ENCODE results near the gene GPHN. TPM values are rescaled to one million over a fixed set of nuclear protein-coding genes. Genes with fewer than 3 reads are reported as not detected.

The GPHN gene
- 9.4 TPM for total RNA-seq

DNA sequence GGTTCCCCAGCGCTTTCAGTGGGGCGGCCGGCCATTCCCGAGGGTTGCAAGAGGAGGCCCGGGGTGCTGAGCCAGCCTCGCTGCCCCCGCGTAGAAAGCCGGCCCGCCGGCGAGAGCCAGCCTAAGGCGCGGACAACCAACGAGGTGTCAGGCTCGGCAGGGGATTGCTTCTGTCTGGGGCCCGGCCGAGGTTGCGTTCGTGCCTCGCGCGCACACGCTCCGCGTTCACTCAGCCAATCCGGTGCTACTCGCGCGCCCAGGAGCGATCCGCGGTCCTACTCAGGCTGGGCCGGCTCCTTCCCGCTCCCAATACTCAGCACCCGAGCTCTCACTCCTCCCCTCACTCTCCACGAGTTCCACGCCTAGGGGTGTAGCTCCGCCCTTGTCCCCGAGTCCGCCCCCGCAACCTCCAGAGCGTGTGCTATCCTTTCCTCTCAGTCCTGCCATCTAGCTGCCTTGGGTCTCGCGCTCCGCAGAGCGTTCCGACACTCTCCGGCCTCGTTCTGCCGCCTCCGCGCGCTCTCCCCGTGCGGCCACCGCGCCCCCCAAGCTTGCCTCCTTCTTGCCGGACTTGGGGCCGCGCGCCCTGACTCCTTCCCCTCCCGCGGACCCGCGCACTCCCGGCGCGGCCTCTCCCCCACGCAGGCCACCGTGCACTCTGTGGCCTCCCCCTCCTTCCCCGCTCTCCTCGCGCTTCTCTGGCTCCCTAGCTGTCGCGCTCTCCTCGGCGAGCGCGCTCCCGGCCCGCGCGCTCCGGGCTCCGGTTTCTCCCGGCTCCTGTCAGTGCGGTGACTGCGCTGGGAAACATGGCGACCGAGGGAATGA, at the start of gene GPHN:
Gene GPHN (plus strand): TSS at position 426 of the 825 bp plus-strand sequence.
- Histone ChIP-seq H3K9ac (ENCODE audit: low read depth in 1 of 3, low read length in 3 of 3) (peak within 1 kb of the TSS; percentile 90 to 97 (median 92)), H3K4me1 (ENCODE audit: control insufficient read depth in 3 of 3, insufficient read depth in 3 of 3, low read length in 3 of 3) (peaks cover 12 to 30% (median 14%) of the 10 kb centered on the region in 3 donors), H3K4me3 (ENCODE audit: low read length in 3 of 3) (peak within 1 kb of the TSS; percentile 97 to 98 (median 97)), H3K27me3 (ENCODE audit: control insufficient read depth in 3 of 3, insufficient read depth in 3 of 3, low read length in 3 of 3) (no peaks in the 10 kb centered on the region), H3K27ac (ENCODE audit: low read depth, low read length) (peak within 1 kb of the TSS; percentile 91), H3K36me3 (ENCODE audit: control insufficient read depth in 3 of 3, insufficient read depth in 3 of 3, low read length in 3 of 3) (no peaks in the 10 kb centered on the region), H3K9me3 (ENCODE audit: control insufficient read depth in 3 of 3, low read length in 3 of 3) (no peaks in the 10 kb centered on the region)

DNA sequence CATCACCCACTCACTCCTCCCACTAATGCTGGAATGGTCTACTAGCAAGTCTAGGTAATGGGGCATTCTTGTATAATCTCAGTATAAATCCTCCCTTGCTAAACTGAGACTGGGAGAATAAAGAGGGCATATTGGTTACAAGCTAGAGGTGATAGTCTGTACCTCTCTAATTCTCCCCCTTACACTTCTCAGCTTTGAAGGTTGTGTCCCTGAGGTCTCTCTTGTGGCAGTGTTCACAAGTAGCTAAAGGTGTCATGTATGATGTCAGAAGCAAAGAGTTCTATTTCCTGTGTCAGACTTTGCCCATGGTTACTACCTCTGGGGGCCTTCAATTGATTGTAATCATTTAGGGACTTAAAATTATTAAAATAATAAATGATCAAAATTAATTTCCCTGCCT, 48.3 kb upstream of the GPHN start:
- no peak overlapping the region for H3K9ac ChIP-seq (ENCODE audit: low read depth in 1 of 3, low read length in 3 of 3)
- no peaks in the 10 kb centered on the region for H3K9me3 ChIP-seq (ENCODE audit: control insufficient read depth in 3 of 3, low read length in 3 of 3)
- no peak overlapping the region for H3K27ac ChIP-seq (ENCODE audit: low read depth, low read length)
- no peaks in the 10 kb centered on the region for H3K4me1 ChIP-seq (ENCODE audit: control insufficient read depth in 3 of 3, insufficient read depth in 3 of 3, low read length in 3 of 3)
- no peaks in the 10 kb centered on the region for H3K36me3 ChIP-seq (ENCODE audit: control insufficient read depth in 3 of 3, insufficient read depth in 3 of 3, low read length in 3 of 3)
- no peak overlapping the region for H3K4me3 ChIP-seq (ENCODE audit: low read length in 3 of 3)
- no peaks in the 10 kb centered on the region for H3K27me3 ChIP-seq (ENCODE audit: control insufficient read depth in 3 of 3, insufficient read depth in 3 of 3, low read length in 3 of 3)

DNA sequence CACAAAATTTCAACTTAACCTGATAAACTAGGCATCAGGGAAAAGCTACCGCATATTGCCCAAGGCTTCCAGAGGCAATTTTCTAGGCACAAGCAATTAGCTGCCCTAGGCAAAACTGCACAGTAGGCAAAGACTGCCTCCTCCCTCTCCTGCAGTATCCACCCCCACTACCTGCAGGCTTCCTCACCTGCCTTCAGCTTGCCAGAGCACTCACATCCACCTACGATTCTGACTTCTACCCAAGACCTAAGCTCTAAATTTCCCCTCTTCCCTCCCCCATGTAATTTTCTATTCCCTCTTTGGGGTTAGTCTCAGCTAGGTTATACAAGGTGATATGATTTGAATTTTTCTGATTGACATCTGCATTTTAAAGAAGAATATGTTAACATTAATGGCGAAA, 43.7 kb upstream of the GPHN start:
- no peaks in the 10 kb centered on the region for H3K4me1 ChIP-seq (ENCODE audit: control insufficient read depth in 3 of 3, insufficient read depth in 3 of 3, low read length in 3 of 3)
- no peak overlapping the region for H3K9ac ChIP-seq (ENCODE audit: low read depth in 1 of 3, low read length in 3 of 3)
- H3K36me3 ChIP-seq (ENCODE audit: control insufficient read depth in 3 of 3, insufficient read depth in 3 of 3, low read length in 3 of 3): no peaks in the 10 kb centered on the region
- no peaks in the 10 kb centered on the region for H3K9me3 ChIP-seq (ENCODE audit: control insufficient read depth in 3 of 3, low read length in 3 of 3)
- no peaks in the 10 kb centered on the region for H3K27me3 ChIP-seq (ENCODE audit: control insufficient read depth in 3 of 3, insufficient read depth in 3 of 3, low read length in 3 of 3)
- H3K4me3 ChIP-seq (ENCODE audit: low read length in 3 of 3): no peak overlapping the region
- H3K27ac ChIP-seq (ENCODE audit: low read depth, low read length): no peak overlapping the region

DNA sequence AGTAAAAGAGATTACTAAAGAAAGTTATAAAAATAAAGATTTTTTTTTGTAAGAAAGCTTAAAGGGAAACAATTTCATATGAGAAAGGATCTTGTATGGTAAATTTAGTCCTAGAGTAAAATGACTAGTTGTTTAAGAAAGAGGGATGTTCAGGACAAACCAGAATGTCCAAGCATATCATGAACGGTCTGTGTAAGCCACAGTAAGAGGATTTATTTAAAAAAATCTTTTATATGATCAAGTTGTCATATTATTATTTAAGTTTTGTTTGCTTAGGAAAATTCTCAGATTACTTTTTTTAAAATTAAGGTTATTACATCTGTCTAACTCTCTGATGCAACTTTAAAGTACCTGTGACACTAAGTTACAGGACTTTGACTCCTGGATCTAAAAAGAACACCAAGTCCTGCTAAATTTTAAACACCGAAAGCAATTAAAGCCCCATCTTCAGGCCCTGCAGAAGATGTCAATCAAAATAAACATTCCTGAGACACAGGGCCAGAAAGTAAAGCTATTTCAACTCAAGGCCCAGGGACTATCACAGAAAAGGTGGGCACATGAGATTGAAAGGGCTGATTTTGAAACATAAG, 39.1 kb upstream of the GPHN start:
- Histone ChIP-seq H3K27ac (ENCODE audit: low read depth, low read length) (no peak overlapping the region), H3K4me3 (ENCODE audit: low read length in 3 of 3) (no peak overlapping the region), H3K9me3 (ENCODE audit: control insufficient read depth in 3 of 3, low read length in 3 of 3) (no peaks in the 10 kb centered on the region), H3K36me3 (ENCODE audit: control insufficient read depth in 3 of 3, insufficient read depth in 3 of 3, low read length in 3 of 3) (no peaks in the 10 kb centered on the region), H3K4me1 (ENCODE audit: control insufficient read depth in 3 of 3, insufficient read depth in 3 of 3, low read length in 3 of 3) (no peaks in the 10 kb centered on the region), H3K9ac (ENCODE audit: low read depth in 1 of 3, low read length in 3 of 3) (no peak overlapping the region), H3K27me3 (ENCODE audit: control insufficient read depth in 3 of 3, insufficient read depth in 3 of 3, low read length in 3 of 3) (no peaks in the 10 kb centered on the region)

DNA sequence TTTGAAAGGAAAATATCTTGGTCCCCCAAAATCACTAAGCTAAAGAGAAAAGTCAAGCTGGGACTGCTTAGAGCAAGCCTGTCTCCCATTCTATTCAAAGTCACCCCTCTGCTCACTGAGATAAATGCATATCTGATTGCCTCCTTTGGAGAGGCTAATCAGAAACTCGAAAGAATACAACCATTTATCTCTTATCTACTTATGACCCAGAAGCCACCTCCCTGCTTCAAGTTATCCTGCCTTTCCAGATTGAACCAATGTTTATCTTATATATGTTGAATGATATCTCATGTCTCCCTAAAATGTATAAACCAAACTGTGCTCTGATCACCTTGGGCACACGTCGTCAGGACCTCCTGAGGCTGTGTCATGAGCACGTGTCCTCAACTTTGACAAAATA, 36.4 kb upstream of the GPHN start:
- no peaks in the 10 kb centered on the region for H3K9me3 ChIP-seq (ENCODE audit: control insufficient read depth in 3 of 3, low read length in 3 of 3)
- H3K36me3 ChIP-seq (ENCODE audit: control insufficient read depth in 3 of 3, insufficient read depth in 3 of 3, low read length in 3 of 3): no peaks in the 10 kb centered on the region
- no peak overlapping the region for H3K9ac ChIP-seq (ENCODE audit: low read depth in 1 of 3, low read length in 3 of 3)
- H3K27me3 ChIP-seq (ENCODE audit: control insufficient read depth in 3 of 3, insufficient read depth in 3 of 3, low read length in 3 of 3): no peaks in the 10 kb centered on the region
- no peak overlapping the region for H3K27ac ChIP-seq (ENCODE audit: low read depth, low read length)
- no peaks in the 10 kb centered on the region for H3K4me1 ChIP-seq (ENCODE audit: control insufficient read depth in 3 of 3, insufficient read depth in 3 of 3, low read length in 3 of 3)
- H3K4me3 ChIP-seq (ENCODE audit: low read length in 3 of 3): no peak overlapping the region

DNA sequence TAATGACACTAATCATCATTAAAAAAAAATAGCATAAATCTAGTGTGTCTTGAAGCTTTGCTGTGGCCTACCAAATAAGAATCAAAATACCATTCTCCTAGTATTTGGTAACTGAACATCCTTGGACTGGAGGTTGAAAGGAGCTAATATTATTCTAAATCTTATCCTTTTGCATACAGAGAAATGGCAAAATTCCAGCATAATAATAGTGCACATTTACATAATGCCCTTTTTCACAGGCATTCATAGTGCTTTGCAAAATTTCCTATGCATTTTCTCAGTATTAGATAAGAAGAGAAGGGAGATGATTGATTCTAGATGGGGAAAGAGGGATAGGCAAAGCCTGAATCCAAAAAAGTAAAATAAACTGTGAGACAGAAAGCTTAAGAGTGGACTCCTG, 35.7 kb upstream of the GPHN start:
- H3K9me3 ChIP-seq (ENCODE audit: control insufficient read depth in 3 of 3, low read length in 3 of 3): no peaks in the 10 kb centered on the region
- no peak overlapping the region for H3K9ac ChIP-seq (ENCODE audit: low read depth in 1 of 3, low read length in 3 of 3)
- no peak overlapping the region for H3K27ac ChIP-seq (ENCODE audit: low read depth, low read length)
- H3K4me3 ChIP-seq (ENCODE audit: low read length in 3 of 3): no peak overlapping the region
- H3K4me1 ChIP-seq (ENCODE audit: control insufficient read depth in 3 of 3, insufficient read depth in 3 of 3, low read length in 3 of 3): no peaks in the 10 kb centered on the region
- no peaks in the 10 kb centered on the region for H3K36me3 ChIP-seq (ENCODE audit: control insufficient read depth in 3 of 3, insufficient read depth in 3 of 3, low read length in 3 of 3)
- no peaks in the 10 kb centered on the region for H3K27me3 ChIP-seq (ENCODE audit: control insufficient read depth in 3 of 3, insufficient read depth in 3 of 3, low read length in 3 of 3)

DNA sequence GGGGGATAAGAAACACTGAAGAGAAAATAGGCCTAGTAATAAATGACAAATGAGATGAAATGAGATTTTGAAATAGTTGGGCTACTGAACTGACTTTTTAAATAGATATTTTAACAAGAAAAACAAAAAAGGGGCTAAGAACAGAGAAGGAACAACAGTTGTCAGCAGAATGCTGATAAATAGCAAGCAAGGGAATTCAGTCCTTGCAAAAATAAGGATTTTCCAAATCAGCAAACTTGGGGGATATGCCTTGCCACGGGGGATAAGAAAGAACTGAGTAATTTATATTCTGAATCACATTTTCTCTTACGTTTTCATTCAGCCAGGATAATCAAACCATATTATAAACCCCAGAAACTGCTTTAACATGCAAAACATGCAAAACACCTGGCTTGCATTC, 34.7 kb upstream of the GPHN start:
- Histone ChIP-seq H3K36me3 (ENCODE audit: control insufficient read depth in 3 of 3, insufficient read depth in 3 of 3, low read length in 3 of 3) (no peaks in the 10 kb centered on the region), H3K9ac (ENCODE audit: low read depth in 1 of 3, low read length in 3 of 3) (no peak overlapping the region), H3K4me3 (ENCODE audit: low read length in 3 of 3) (no peak overlapping the region), H3K27ac (ENCODE audit: low read depth, low read length) (no peak overlapping the region), H3K27me3 (ENCODE audit: control insufficient read depth in 3 of 3, insufficient read depth in 3 of 3, low read length in 3 of 3) (no peaks in the 10 kb centered on the region), H3K4me1 (ENCODE audit: control insufficient read depth in 3 of 3, insufficient read depth in 3 of 3, low read length in 3 of 3) (no peaks in the 10 kb centered on the region), H3K9me3 (ENCODE audit: control insufficient read depth in 3 of 3, low read length in 3 of 3) (no peaks in the 10 kb centered on the region)

DNA sequence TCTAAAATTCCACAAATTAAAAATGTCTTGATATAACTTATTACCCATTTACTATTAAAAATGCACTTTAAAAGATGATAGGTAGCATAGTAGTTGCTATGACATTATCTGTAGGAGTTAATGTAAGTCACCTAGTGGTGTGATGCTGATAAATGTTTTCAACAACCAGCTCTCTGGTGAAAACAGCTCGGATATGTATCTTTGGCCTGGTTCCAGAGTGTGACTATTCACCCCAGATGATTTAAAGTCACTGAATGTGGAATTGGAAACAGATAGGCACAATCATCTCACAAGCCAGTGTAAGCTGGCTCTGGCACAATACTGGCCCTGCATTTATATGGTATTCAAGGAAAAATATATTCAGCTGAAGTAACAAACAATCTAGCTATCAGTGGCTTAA, 31.0 kb upstream of the GPHN start:
- Histone ChIP-seq H3K4me1 (ENCODE audit: control insufficient read depth in 3 of 3, insufficient read depth in 3 of 3, low read length in 3 of 3) (no peaks in the 10 kb centered on the region), H3K4me3 (ENCODE audit: low read length in 3 of 3) (no peak overlapping the region), H3K36me3 (ENCODE audit: control insufficient read depth in 3 of 3, insufficient read depth in 3 of 3, low read length in 3 of 3) (no peaks in the 10 kb centered on the region), H3K9ac (ENCODE audit: low read depth in 1 of 3, low read length in 3 of 3) (no peak overlapping the region), H3K9me3 (ENCODE audit: control insufficient read depth in 3 of 3, low read length in 3 of 3) (no peaks in the 10 kb centered on the region), H3K27me3 (ENCODE audit: control insufficient read depth in 3 of 3, insufficient read depth in 3 of 3, low read length in 3 of 3) (no peaks in the 10 kb centered on the region), H3K27ac (ENCODE audit: low read depth, low read length) (no peak overlapping the region)

DNA sequence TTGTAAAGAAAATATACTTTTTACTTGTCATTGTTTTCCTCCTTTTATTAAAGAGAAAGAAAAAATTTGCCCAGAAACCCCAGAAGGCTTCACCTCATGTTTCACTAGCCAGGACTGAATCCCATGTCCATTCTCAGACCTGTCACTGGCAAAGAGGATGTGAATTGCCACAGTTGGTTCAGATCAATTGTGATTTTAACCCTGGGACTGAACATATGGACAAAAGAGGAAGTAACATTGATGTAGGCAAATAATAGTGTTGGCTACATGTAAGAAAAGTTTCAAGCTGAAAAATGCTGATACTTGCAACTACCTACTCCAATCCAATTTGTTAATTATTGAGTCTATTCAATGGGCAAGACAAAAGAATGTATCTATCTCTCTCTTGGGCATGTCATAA, 30.4 kb upstream of the GPHN start:
- Histone ChIP-seq H3K27ac (ENCODE audit: low read depth, low read length) (no peak overlapping the region), H3K9me3 (ENCODE audit: control insufficient read depth in 3 of 3, low read length in 3 of 3) (no peaks in the 10 kb centered on the region), H3K36me3 (ENCODE audit: control insufficient read depth in 3 of 3, insufficient read depth in 3 of 3, low read length in 3 of 3) (no peaks in the 10 kb centered on the region), H3K4me1 (ENCODE audit: control insufficient read depth in 3 of 3, insufficient read depth in 3 of 3, low read length in 3 of 3) (no peaks in the 10 kb centered on the region), H3K27me3 (ENCODE audit: control insufficient read depth in 3 of 3, insufficient read depth in 3 of 3, low read length in 3 of 3) (no peaks in the 10 kb centered on the region), H3K4me3 (ENCODE audit: low read length in 3 of 3) (no peak overlapping the region), H3K9ac (ENCODE audit: low read depth in 1 of 3, low read length in 3 of 3) (no peak overlapping the region)

DNA sequence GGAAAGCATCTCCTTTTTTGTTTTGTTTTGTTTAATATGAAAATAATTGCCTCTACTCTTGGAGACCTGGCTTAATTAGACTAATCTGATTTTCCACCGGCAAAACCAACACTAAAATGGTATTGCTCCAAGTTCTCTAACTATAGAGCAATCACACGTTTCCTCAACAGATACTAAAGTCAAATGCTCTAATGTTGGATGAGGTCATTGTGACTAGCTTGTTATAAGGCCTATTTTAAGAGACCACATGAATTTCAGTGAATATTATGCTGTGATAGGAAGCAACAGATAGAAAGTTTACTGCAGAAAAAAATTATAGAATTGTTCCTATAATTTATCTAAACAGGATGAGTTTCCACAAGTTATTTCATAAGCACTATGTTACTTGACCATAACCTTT, 25.1 kb upstream of the GPHN start:
- Histone ChIP-seq H3K36me3 (ENCODE audit: control insufficient read depth in 3 of 3, insufficient read depth in 3 of 3, low read length in 3 of 3) (no peaks in the 10 kb centered on the region), H3K27me3 (ENCODE audit: control insufficient read depth in 3 of 3, insufficient read depth in 3 of 3, low read length in 3 of 3) (no peaks in the 10 kb centered on the region), H3K9me3 (ENCODE audit: control insufficient read depth in 3 of 3, low read length in 3 of 3) (no peaks in the 10 kb centered on the region), H3K9ac (ENCODE audit: low read depth in 1 of 3, low read length in 3 of 3) (no peak overlapping the region), H3K4me3 (ENCODE audit: low read length in 3 of 3) (no peak overlapping the region), H3K4me1 (ENCODE audit: control insufficient read depth in 3 of 3, insufficient read depth in 3 of 3, low read length in 3 of 3) (peaks cover 4 to 9% (median 7%) of the 10 kb centered on the region in 3 donors), H3K27ac (ENCODE audit: low read depth, low read length) (no peak overlapping the region)
